ENCODE results near the gene OR5F1.

Gene OR5F1

GRCh38 chr11:55994525-55994924 lies at the start of gene OR5F1:
Gene OR5F1 (minus strand): TSS chr11:55994625. CDS start chr11:55994625, 0 bp downstream.
- no peak for DNase-seq (ENCODE audit: low spot score)

GRCh38 chr11:56027354-56027753 lies 32.9 kb upstream of the OR5F1 start, which contains the start of gene OR5AS1:
Gene OR5AS1 (plus strand): TSS chr11:56027654. CDS start chr11:56030419, 2,765 bp downstream.
- DNase-seq (ENCODE audit: low spot score) = no peak

GRCh38 chr11:56013805-56014204 lies 19.4 kb upstream of the OR5F1 start:
- no peak for DNase-seq (ENCODE audit: low spot score)

GRCh38 chr11:56010716-56011115 lies 16.3 kb upstream of the OR5F1 start:
- DNase-seq (ENCODE audit: low spot score) = no peak

- no peak for DNase-seq (ENCODE audit: low spot score)
Measured at GRCh38 chr11:55970935-55971334, 23.5 kb downstream of the OR5F1 start.

- DNase-seq (ENCODE audit: low spot score) = no peak
Measured at GRCh38 chr11:55969845-55970244, 24.6 kb downstream of the OR5F1 start, which contains the start of gene OR10AG1. Gene OR10AG1 (minus strand): TSS chr11:55969945. CDS start chr11:55969907, 38 bp downstream.

- DNase-seq (ENCODE audit: low spot score) = no peak
Measured at GRCh38 chr11:55967914-55968313, 26.5 kb downstream of the OR5F1 start.

GRCh38 chr11:55966391-55966790 lies 28.0 kb downstream of the OR5F1 start:
- no peak for DNase-seq (ENCODE audit: low spot score)

GRCh38 chr11:55956521-55956920 lies 37.9 kb downstream of the OR5F1 start:
- DNase-seq (ENCODE audit: low spot score) = no peak

- no peak for DNase-seq (ENCODE audit: low spot score)
Measured at GRCh38 chr11:55949330-55949729, 45.1 kb downstream of the OR5F1 start.

Measured in ecto neural progenitor cell (in vitro differentiated cells).